IMR-90 (cell line): ENCODE data around the gene RBFOX1. TPM values are rescaled to one million over a fixed set of nuclear protein-coding genes. Genes with fewer than 3 reads are reported as not detected.

ENCODE experiments used
- microRNA-seq, 2 experiments: library from miRNA; stranded (forward) in 1 of 2; unstranded in 1 of 2; fragments of 10-50 nt in 1 of 2; fragments of <30 nt in 1 of 2; gene quantifications in 1 of 2; microRNA quantifications in 1 of 2; one replicate each; pipeline versions ENCODE3 to v1.1.0; 2013 to 2020; ENCODE audit not compliant: insufficient read depth in 1 of 2, insufficient read length in 1 of 2, unreplicated experiment in 1 of 2
- polyA plus RNA-seq, 3 experiments: library from polyadenylated mRNA; depleted of rRNA; stranded (reverse); fragments of >200 nt; gene quantifications; 2 replicates each; pipeline ENCODE4 v1.2.3, GENCODE V29; 2012; ENCODE audit warnings: low replicate concordance in 1 of 3
- small RNA-seq, 5 experiments: library from RNA; depleted of rRNA; stranded (forward); fragments of <200 nt; gene quantifications; one replicate each; pipeline ENCODE3, GENCODE V24; 2012
- total RNA-seq: library from RNA; depleted of rRNA; stranded (reverse); fragments of >200 nt; gene quantifications from 2 replicates; pipeline ENCODE4 v1.2.3, GENCODE V29; 2012

RBFOX1 gene
- total and polyA plus RNA-seq, 2 of the 4 experiments (the other 2 are of a cell fraction), result not detected

Small RNA genes lying within 50 kb of the gene (microRNA-seq; reads per million reads assigned to microRNA genes)
- not detected for gene RF00537 (ENCODE audit: insufficient read depth, insufficient read length)
- gene RF00561 (ENCODE audit: insufficient read depth, insufficient read length), result not detected

Small RNA genes lying within 50 kb of the gene (small RNA-seq; reads per million reads assigned to genes)
- gene RF00537 (0 reads per million in 5 experiments), gene RF00561 (0 reads per million in 5 experiments)
